Thyroid gland (tissue), 4 donors: ENCODE measurements around the gene TRIM7. TPM values are rescaled to one million over a fixed set of nuclear protein-coding genes. Genes with fewer than 3 reads are reported as not detected.

Experiments used
- DNase-seq, 2 donors: peaks; one replicate each; pipeline ENCODE4 v3.0.0-alpha.2; 2019
- H3K27ac ChIP-seq, 3 donors: fragments of 200-600 bp; sonication (generic); 1 replicate in 2 of 3; 2 replicates in 1 of 3; pipeline ENCODE4 v1.5.1; 2016 to 2019; ENCODE audit warnings: mild to moderate bottlenecking in 1 of 3, moderate library complexity in 1 of 3
- H3K27me3 ChIP-seq: fragments of 200-600 bp; sonication (generic); one replicate; pipeline ENCODE4 v1.5.1; 2019
- H3K36me3 ChIP-seq, 2 donors: fragments of 200-600 bp; sonication (generic); one replicate each; pipeline ENCODE4 v1.5.1; 2016 to 2019
- H3K4me1 ChIP-seq, 2 donors: fragments of 200-600 bp; sonication (generic); one replicate each; pipeline ENCODE4 v1.5.1; 2017 to 2019
- H3K4me3 ChIP-seq, 3 donors: fragments of 200-600 bp; sonication (generic); replicated peaks in 1 of 3; 1 replicate in 2 of 3; 2 replicates in 1 of 3; pipeline ENCODE4 v1.5.1; 2016; ENCODE audit warnings: mild to moderate bottlenecking in 1 of 3
- H3K9me3 ChIP-seq: fragments of 200-600 bp; sonication (generic); one replicate; pipeline ENCODE4 v1.5.1; 2017
- CTCF ChIP-seq, 6 experiments: fragments of 200-600 bp in 3 of 6; fragments of 450-650 bp in 3 of 6; sonication (generic) in 3 of 6; IDR thresholded peaks; one replicate each; pipeline ENCODE4 v1.5.1; 2016 to 2019; ENCODE audit warnings: antibody characterized with exemption in 6 of 6, mild to moderate bottlenecking in 2 of 6, inconsistent platforms in 1 of 6, moderate library complexity in 1 of 6
- POLR2A ChIP-seq, 2 donors: fragments of 450-650 bp; IDR thresholded peaks; one replicate each; pipeline ENCODE4 v1.6.1; 2017; ENCODE audit warnings: antibody characterized with exemption in 2 of 2, mild to moderate bottlenecking in 2 of 2, moderate library complexity in 1 of 2
- WGBS, 2 donors: methylation state at CpG; one replicate each; pipeline ENCODE4 v1.1.5; 2017; 5-methylcytosine and 5-hydroxymethylcytosine counted together
- intact Hi-C: fragments of 100-400 bp; cut with DNase I; formaldehyde crosslinking; loops from one replicate; pipeline ENCODE4 v1.15.1; 2023
- total RNA-seq, 4 donors: library from RNA; depleted of rRNA; stranded (reverse); fragments of >200 nt; gene quantifications; one replicate each; pipeline ENCODE4 v1.2.3, GENCODE V29; 2016

TRIM7 gene
- total RNA-seq, 4 donors from 2014 or later: 12.3 to 14.2 (median 13.0) TPM

- TF ChIP-seq POLR2A (IDR thresholded peaks at IDR 0.05): no peak
- TF ChIP-seq CTCF (IDR thresholded peaks at IDR 0.05): no peak
- no peaks in the 10 kb centered on the region for H3K36me3 ChIP-seq
- no peaks in the 10 kb centered on the region for H3K27me3 ChIP-seq
- no peaks in the 10 kb centered on the region for H3K9me3 ChIP-seq
- H3K27ac ChIP-seq: peak overlapping the region in 1 of 3 donors; percentile 68
- WGBS, 2 donors: 50 to 57% methylated on average over 3 of the region's 3 CpGs
- no peak overlapping the region for H3K4me3 ChIP-seq
- intact Hi-C loops: no loop called here
- H3K4me1 ChIP-seq: peaks cover 12 to 16% of the 10 kb centered on the region in 2 donors
- DNase-seq: no peak
These were observed 2.9 kb upstream of the TRIM7 start for GRCh38 chr5:181207960-181208253.

- H3K27ac ChIP-seq: peak overlapping the region; percentile 68 to 83 (median 70)
- no peaks in the 10 kb centered on the region for H3K27me3 ChIP-seq
- no peaks in the 10 kb centered on the region for H3K9me3 ChIP-seq
- peaks cover 12 to 16% of the 10 kb centered on the region in 2 donors for H3K4me1 ChIP-seq
- H3K36me3 ChIP-seq: no peaks in the 10 kb centered on the region
- 2 to 3% methylated on average over 36 of the region's 36 CpGs for WGBS, 2 donors
- peak overlapping the region in 2 of 3 donors; percentile 38 to 60 for H3K4me3 ChIP-seq
- TF ChIP-seq POLR2A (IDR thresholded peaks at IDR 0.05): peak in 1 of 2 donors; percentile 19
- TF ChIP-seq CTCF (IDR thresholded peaks at IDR 0.05): no peak
- intact Hi-C loops: no loop called here
- peak; percentile 68 to 72 for DNase-seq
These were observed 2.4 kb upstream of the TRIM7 start for GRCh38 chr5:181207214-181207959.

DNA sequence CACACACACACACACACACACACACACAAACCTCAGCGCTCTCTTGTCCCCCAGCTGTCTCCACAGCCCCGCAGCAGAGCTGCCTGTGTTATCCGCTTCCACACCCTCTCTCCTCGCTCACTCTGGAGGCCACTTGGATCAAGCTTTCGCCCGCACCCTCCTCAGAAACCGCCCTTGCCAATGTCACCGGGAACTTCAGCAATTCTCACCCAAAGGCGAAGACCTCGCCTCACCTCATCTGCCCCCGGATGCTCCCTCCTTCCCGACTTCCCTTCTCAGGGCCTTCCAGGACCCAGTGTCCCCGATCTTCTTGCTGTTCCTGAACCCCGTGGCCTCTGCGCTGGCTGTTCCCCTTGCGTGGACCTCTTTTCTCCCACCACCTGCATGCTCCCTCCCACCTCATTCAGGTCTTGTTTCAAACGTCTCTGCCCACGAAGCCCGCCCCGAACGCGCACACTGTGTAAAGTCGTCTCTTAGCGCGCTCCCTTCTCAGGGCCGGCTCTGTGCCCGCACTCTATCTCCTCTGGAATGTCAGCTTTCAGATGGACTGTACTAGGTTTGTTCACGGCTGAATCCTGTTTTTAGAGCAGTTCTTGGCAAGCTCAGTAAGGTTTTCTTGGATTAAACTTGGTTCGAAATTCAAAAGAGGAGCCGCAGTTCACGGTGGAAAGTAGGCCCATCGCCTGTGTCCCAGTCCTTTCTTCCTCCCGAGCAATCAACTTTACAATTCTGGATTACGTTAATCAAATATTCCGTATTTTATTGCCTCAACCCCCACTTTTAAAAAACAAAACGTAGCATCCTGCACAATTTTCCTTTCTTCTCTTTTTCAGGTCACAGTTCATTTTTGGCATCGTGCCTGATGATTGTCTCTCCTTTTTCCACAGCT lies 1.0 kb upstream of the TRIM7 start:
- DNase-seq: peak; percentile 37 to 48
- no peaks in the 10 kb centered on the region for H3K9me3 ChIP-seq
- no peaks in the 10 kb centered on the region for H3K27me3 ChIP-seq
- H3K4me1 ChIP-seq: peaks cover 12 to 16% of the 10 kb centered on the region in 2 donors
- TF ChIP-seq CTCF (IDR thresholded peaks at IDR 0.05): no peak
- 19 to 28% methylated on average over 37 of the region's 37 CpGs for WGBS, 2 donors
- intact Hi-C loops: no loop called here
- peak overlapping the region; percentile 25 to 83 (median 68) for H3K27ac ChIP-seq
- peak overlapping the region in 2 of 3 donors; percentile 60 to 64 for H3K4me3 ChIP-seq
- H3K36me3 ChIP-seq: no peaks in the 10 kb centered on the region

- peak overlapping the region; percentile 59 to 64 (median 60) for H3K4me3 ChIP-seq
- H3K27me3 ChIP-seq: no peaks in the 10 kb centered on the region
- H3K27ac ChIP-seq: peak overlapping the region; percentile 58 to 83 (median 70)
- peak; percentile 45 to 47 for DNase-seq
- intact Hi-C loops: no loop called here
- TF ChIP-seq CTCF (IDR thresholded peaks at IDR 0.05) (no peak), POLR2A (IDR thresholded peaks at IDR 0.05) (no peak)
- H3K9me3 ChIP-seq: no peaks in the 10 kb centered on the region
- WGBS, 2 donors: 1% methylated on average over 28 of the region's 67 CpGs; no CpG with 5 or more reads in 1 of the 2 donors
- H3K36me3 ChIP-seq: no peaks in the 10 kb centered on the region
- H3K4me1 ChIP-seq: peaks cover 12 to 16% of the 10 kb centered on the region in 2 donors
These were observed 727 bp downstream of the TRIM7 start for GRCh38 chr5:181204113-181204825.
